IMR-90 (cell line): ENCODE results near the gene TRIM43B. TPM values are rescaled to one million over a fixed set of nuclear protein-coding genes. Genes with fewer than 3 reads are reported as not detected.
"Not testable (repeated sequence)": the region's sequence is repeated elsewhere in the genome, so short reads cannot be mapped to it uniquely, and the experiment has no call there.

ENCODE experiments used
- ATAC-seq: fragments of 200-7000 bp; cut with Tn5 transposase; 2 replicates; pipeline ENCODE4 v1.9.1; 2020; ENCODE audit warnings: low read depth, mild to moderate bottlenecking, moderate library complexity
- BruUV-seq: library from RNA; stranded (reverse); fragments of 400-500 nt; replicated peaks from 2 replicates; lab custom pipeline; 2021; lab: Mats Ljungman, UMichigan
- CTCF ChIA-PET: fragments of 300-600 bp; formaldehyde crosslinking; extraction: SDS; loops from one replicate; lab custom pipeline; 2021; ENCODE audit warnings: antibody characterized with exemption; lab: Yijun Ruan, JAX
- POLR2A ChIA-PET: fragments of 300-600 bp; sonication (Branson Sonifier 250); formaldehyde crosslinking; loops from one replicate; lab custom pipeline; 2022; ENCODE audit warnings: antibody characterized with exemption; ENCODE audit not compliant: unreplicated experiment; lab: Charles Lee
- DNase-seq: peaks from one replicate; pipeline ENCODE4 v3.0.0; 2013
- H2AFZ ChIP-seq: replicated peaks from 2 replicates; pipeline ENCODE3; 2013; ENCODE audit warnings: low read length, mild to moderate bottlenecking; ENCODE audit not compliant: poor library complexity
- H2AK5ac ChIP-seq: 2 replicates; pipeline ENCODE4 v1.6.1; 2013; ENCODE audit warnings: low read depth, low read length, inconsistent platforms
- H2AK9ac ChIP-seq: replicated peaks from 2 replicates; pipeline ENCODE3; 2013; ENCODE audit warnings: mild to moderate bottlenecking, low read depth, low read length, moderate library complexity; ENCODE audit not compliant: poor library complexity
- H2BK120ac ChIP-seq: 2 replicates; pipeline ENCODE4 v1.6.1; 2013; ENCODE audit warnings: low read depth, low read length, inconsistent platforms
- H2BK15ac ChIP-seq: 3 replicates; pipeline ENCODE4 v1.6.1; 2013; ENCODE audit warnings: low read depth, low read length, inconsistent platforms
- H2BK20ac ChIP-seq: 2 replicates; pipeline ENCODE4 v1.6.1; 2013; ENCODE audit warnings: low read depth, mild to moderate bottlenecking, inconsistent platforms, low read length, moderate library complexity
- H2BK5ac ChIP-seq: 2 replicates; pipeline ENCODE4 v1.6.1; 2013; ENCODE audit warnings: mild to moderate bottlenecking, low read depth, low read length, inconsistent platforms; ENCODE audit not compliant: poor library complexity, severe bottlenecking
- H3K14ac ChIP-seq: replicated peaks from 2 replicates; pipeline ENCODE4 v1.6.1; 2013; ENCODE audit warnings: low read depth, low read length, inconsistent platforms
- H3K18ac ChIP-seq: 2 replicates; pipeline ENCODE4 v1.6.1; 2013; ENCODE audit warnings: low read depth, low read length, control low read depth
- H3K23ac ChIP-seq: 2 replicates; pipeline ENCODE4 v1.6.1; 2013; ENCODE audit warnings: low read depth, low read length, inconsistent platforms
- H3K27ac ChIP-seq: 2 replicates; pipeline ENCODE4 v1.5.1; 2013; ENCODE audit warnings: mild to moderate bottlenecking, control low read depth, low read length; ENCODE audit not compliant: insufficient read depth
- H3K27me3 ChIP-seq: 2 replicates; pipeline ENCODE4 v1.6.1; 2013; ENCODE audit warnings: low read length; ENCODE audit not compliant: control insufficient read depth, insufficient read depth
- H3K36me3 ChIP-seq: 2 replicates; pipeline ENCODE4 v1.6.1; 2013; ENCODE audit warnings: low read length, mixed read lengths; ENCODE audit not compliant: control insufficient read depth, insufficient read depth
- H3K4ac ChIP-seq: 2 replicates; pipeline ENCODE4 v1.6.1; 2013; ENCODE audit warnings: low read depth, low read length, inconsistent platforms
- H3K4me1 ChIP-seq: 2 replicates; pipeline ENCODE4 v1.6.1; 2013; ENCODE audit warnings: low read length, mixed read lengths; ENCODE audit not compliant: control insufficient read depth, insufficient read depth
- H3K4me2 ChIP-seq: 2 replicates; pipeline ENCODE4 v1.6.1; 2013; ENCODE audit warnings: low read depth, mild to moderate bottlenecking, control low read depth, low read length, moderate library complexity
- H3K4me3 ChIP-seq: 2 replicates; pipeline ENCODE4 v1.5.1; 2013; ENCODE audit warnings: low read depth, mild to moderate bottlenecking, control low read depth, low read length, moderate library complexity; ENCODE audit not compliant: insufficient read depth
- H3K56ac ChIP-seq: 2 replicates; pipeline ENCODE4 v1.6.1; 2013; ENCODE audit warnings: low read length, inconsistent platforms; ENCODE audit not compliant: insufficient read depth; ENCODE audit errors: extremely low read depth
- H3K79me1 ChIP-seq, 2 experiments: 2 replicates each; pipeline ENCODE4 v1.6.1; 2013; ENCODE audit warnings: low read length in 2 of 2, inconsistent platforms in 1 of 2, low read depth in 1 of 2
- H3K9ac ChIP-seq: 2 replicates; pipeline ENCODE4 v1.6.1; 2013; ENCODE audit warnings: low read depth, low read length, control low read depth
- H3K9me1 ChIP-seq: 2 replicates; pipeline ENCODE4 v1.6.1; 2013; ENCODE audit warnings: low read length, inconsistent platforms; ENCODE audit not compliant: insufficient read depth
- H3K9me3 ChIP-seq: 2 replicates; pipeline ENCODE4 v1.6.1; 2013; ENCODE audit warnings: low read length; ENCODE audit not compliant: control insufficient read depth, insufficient read depth
- H4K20me1 ChIP-seq: 2 replicates; pipeline ENCODE4 v1.6.1; 2013; ENCODE audit warnings: low read length, inconsistent platforms; ENCODE audit not compliant: insufficient read depth
- H4K5ac ChIP-seq: 2 replicates; pipeline ENCODE4 v1.6.1; 2013; ENCODE audit warnings: mild to moderate bottlenecking, low read depth, low read length, control low read depth
- H4K8ac ChIP-seq, 2 experiments: 2 replicates each; pipeline ENCODE4 v1.6.1; 2013; ENCODE audit warnings: low read depth in 2 of 2, low read length in 2 of 2, control low read depth in 1 of 2, inconsistent platforms in 1 of 2
- H4K91ac ChIP-seq: 2 replicates; pipeline ENCODE4 v1.6.1; 2013; ENCODE audit warnings: low read depth, low read length, inconsistent platforms; ENCODE audit not compliant: insufficient read depth
- WGBS, 2 experiments: methylation state at CpG; one replicate each; pipeline versions ENCODE4 v1.1.5 to v1.1.7; 2013; ENCODE audit warnings: missing lambda C conversion rate in 2 of 2; ENCODE audit not compliant: insufficient read length in 1 of 2; ENCODE audit errors: extremely low coverage in 2 of 2; 5-methylcytosine and 5-hydroxymethylcytosine counted together
- dilution Hi-C: fragments of 300-500 bp; cut with HindIII; formaldehyde crosslinking; loops from one replicate; pipeline ENCODE4 v1.14.3; 2018; ENCODE audit warnings: low sequenced_read_pairs; ENCODE audit not compliant: unreplicated experiment
- in situ Hi-C: fragments of 300-500 bp; cut with MboI; formaldehyde crosslinking; loops from 3 replicates; pipeline ENCODE4 v1.14.3; 2019; ENCODE audit warnings: low sequenced_read_pairs, inconsistent platforms, mixed read lengths
- intact Hi-C: fragments of 100-400 bp; cut with micrococcal nuclease; formaldehyde crosslinking; loops from 2 replicates; pipeline ENCODE4 v1.10.0; 2022
- polyA plus RNA-seq, 3 experiments: library from polyadenylated mRNA; depleted of rRNA; stranded (reverse); fragments of >200 nt; gene quantifications; 2 replicates each; pipeline ENCODE4 v1.2.3, GENCODE V29; 2012; ENCODE audit warnings: low replicate concordance in 1 of 3
- total RNA-seq: library from RNA; depleted of rRNA; stranded (reverse); fragments of >200 nt; gene quantifications from 2 replicates; pipeline ENCODE4 v1.2.3, GENCODE V29; 2012

The TRIM43B gene
- total and polyA plus RNA-seq, 2 of the 4 experiments (the other 2 are of a cell fraction), result not detected

DNA sequence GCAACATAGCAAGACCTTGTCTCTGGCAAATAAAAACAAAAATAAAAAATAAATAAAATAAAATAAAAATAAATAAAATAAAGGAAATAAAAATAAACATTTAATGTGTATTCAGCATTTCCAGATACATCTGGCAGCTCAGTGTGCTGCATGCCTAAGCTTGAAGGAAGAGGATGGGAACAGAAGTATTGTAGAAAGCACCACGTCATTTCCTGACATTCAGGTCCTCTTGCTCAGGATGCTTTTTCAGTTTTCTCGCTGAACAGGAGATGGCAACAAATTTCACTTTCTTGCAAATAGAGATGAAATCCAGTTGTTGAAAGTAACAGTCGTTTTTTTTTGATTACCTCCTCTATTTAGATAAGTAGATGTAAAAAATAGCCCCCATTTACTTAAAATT is 21.3 kb downstream of the TRIM43B start:
- H3K56ac ChIP-seq, H3K4ac ChIP-seq, H3K4me3 ChIP-seq, H3K36me3 ChIP-seq, H2BK5ac ChIP-seq, ATAC-seq, H2AFZ ChIP-seq, H4K8ac ChIP-seq, H3K9ac ChIP-seq, H4K20me1 ChIP-seq, dilution Hi-C loops, H3K18ac ChIP-seq, H3K14ac ChIP-seq, H3K27ac ChIP-seq, H2BK15ac ChIP-seq, H4K91ac ChIP-seq, H4K5ac ChIP-seq, in situ Hi-C loops, H2AK9ac ChIP-seq, CTCF ChIA-PET, H3K23ac ChIP-seq, DNase-seq, H3K4me2 ChIP-seq, H3K79me1 ChIP-seq, H3K4me1 ChIP-seq, BruUV-seq, H2AK5ac ChIP-seq, H2BK20ac ChIP-seq, H3K9me3 ChIP-seq, intact Hi-C loops, H2BK120ac ChIP-seq, H3K27me3 ChIP-seq, H3K9me1 ChIP-seq, POLR2A ChIA-PET: not testable (repeated sequence)
- no CpG with 5 or more reads among the region's 3 CpGs for WGBS, 2 experiments

DNA sequence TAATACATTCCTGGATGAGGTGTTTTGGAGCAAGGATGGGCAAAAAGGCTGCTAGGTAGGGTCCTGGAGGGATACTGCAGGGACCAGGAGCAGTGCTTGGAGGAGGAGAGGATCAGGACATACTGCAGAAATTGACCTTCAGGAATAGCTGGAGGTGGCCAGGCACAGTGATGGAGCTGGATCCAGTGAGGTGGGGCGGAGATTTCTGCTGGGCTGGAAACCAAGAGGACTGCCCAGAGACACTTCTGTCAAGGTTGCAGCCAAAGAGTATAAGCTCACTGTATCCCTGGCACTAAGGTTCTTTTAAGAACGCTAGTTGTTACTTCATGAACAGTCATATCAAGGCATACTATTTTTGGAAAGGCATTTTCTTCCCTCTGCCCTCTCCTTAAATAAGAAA is 39.2 kb downstream of the TRIM43B start:
- POLR2A ChIA-PET, result not testable (repeated sequence)

More for the DNA sequence above, 39.2 kb downstream of the TRIM43B start:
- H2BK20ac ChIP-seq, H2BK120ac ChIP-seq, intact Hi-C loops, H3K79me1 ChIP-seq, H4K20me1 ChIP-seq, H3K14ac ChIP-seq, H3K4me2 ChIP-seq, DNase-seq, H4K5ac ChIP-seq, H3K18ac ChIP-seq, H4K8ac ChIP-seq, H3K9me3 ChIP-seq, H3K9ac ChIP-seq, H3K27me3 ChIP-seq, H3K23ac ChIP-seq, H2BK5ac ChIP-seq, ATAC-seq, H2AFZ ChIP-seq, H3K4ac ChIP-seq, H3K36me3 ChIP-seq, H2BK15ac ChIP-seq, dilution Hi-C loops, H4K91ac ChIP-seq, H3K4me3 ChIP-seq, H2AK9ac ChIP-seq, H3K56ac ChIP-seq, H3K4me1 ChIP-seq, H2AK5ac ChIP-seq, CTCF ChIA-PET, H3K9me1 ChIP-seq, in situ Hi-C loops, BruUV-seq, H3K27ac ChIP-seq: not testable (repeated sequence)
- no CpG with 5 or more reads among the region's 2 CpGs for WGBS, 2 experiments
